HFF-Myc (cell line): Measurements from ENCODE around the gene CPNE7.

ENCODE experiments used
- DNase-seq: peaks from one replicate; pipeline ENCODE4 v3.0.0-alpha.2; 2011; ENCODE audit warnings: low read depth; ENCODE audit errors: extremely low read depth
- H3K4me3 ChIP-seq: replicated peaks from 2 replicates; pipeline ENCODE4 v1.5.1; 2011; ENCODE audit warnings: low read depth, mild to moderate bottlenecking, control low read depth, low read length
- TF ChIP-seq, protein P1 (sequence below): IDR thresholded peaks from 2 replicates; pipeline ENCODE4 v1.5.1; 2012; ENCODE audit warnings: mild to moderate bottlenecking, low read depth, low read length, control low read depth; ENCODE audit errors: missing control alignments

Gene CPNE7

DNA sequence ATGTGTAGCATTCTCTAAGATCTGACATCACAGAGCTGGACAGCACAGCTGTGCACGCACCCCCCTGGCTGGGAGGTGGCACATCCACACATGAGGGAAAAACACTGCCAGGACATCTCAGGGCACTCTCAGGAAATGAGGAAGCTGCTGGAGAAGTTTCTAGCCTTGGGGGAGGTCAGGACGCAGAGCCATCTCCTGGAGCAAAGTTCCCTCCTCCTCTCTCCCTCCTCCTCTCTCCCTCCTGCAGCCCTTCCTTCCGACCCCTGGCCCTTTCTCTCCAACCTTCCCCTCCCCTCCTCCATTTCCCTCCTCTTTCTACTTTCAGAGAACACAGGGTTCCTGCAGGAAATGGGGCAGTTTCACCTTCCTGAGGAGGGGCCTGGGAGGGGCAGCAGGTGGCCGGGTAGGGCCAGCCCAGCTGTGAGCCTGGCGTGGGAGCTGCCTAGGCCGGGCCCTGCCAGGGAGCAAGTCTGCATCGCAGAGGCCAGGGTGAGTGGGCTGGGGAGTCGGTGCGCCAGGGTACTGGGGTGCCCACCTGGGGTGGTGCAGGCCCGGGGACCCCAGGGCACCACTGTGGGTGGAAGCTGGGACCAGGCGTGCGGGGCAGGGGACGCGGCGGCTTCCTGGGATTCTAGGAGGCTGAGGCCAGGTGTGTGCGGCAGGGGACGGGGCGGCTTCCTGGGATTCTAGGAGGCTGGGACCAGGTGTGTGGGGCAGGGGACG is 37.8 kb downstream of the CPNE7 start, which contains the start of gene DPEP1:
Gene DPEP1, plus strand, starts transcription at position 412 of the 723 bp plus-strand sequence. CDS start 16,769 bp downstream, outside the sequence.
- no peak for DNase-seq
- TF ChIP-seq, protein P1, sequence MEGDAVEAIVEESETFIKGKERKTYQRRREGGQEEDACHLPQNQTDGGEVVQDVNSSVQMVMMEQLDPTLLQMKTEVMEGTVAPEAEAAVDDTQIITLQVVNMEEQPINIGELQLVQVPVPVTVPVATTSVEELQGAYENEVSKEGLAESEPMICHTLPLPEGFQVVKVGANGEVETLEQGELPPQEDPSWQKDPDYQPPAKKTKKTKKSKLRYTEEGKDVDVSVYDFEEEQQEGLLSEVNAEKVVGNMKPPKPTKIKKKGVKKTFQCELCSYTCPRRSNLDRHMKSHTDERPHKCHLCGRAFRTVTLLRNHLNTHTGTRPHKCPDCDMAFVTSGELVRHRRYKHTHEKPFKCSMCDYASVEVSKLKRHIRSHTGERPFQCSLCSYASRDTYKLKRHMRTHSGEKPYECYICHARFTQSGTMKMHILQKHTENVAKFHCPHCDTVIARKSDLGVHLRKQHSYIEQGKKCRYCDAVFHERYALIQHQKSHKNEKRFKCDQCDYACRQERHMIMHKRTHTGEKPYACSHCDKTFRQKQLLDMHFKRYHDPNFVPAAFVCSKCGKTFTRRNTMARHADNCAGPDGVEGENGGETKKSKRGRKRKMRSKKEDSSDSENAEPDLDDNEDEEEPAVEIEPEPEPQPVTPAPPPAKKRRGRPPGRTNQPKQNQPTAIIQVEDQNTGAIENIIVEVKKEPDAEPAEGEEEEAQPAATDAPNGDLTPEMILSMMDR, result no peak
- no peak within 1 kb of the TSS for H3K4me3 ChIP-seq

DNA sequence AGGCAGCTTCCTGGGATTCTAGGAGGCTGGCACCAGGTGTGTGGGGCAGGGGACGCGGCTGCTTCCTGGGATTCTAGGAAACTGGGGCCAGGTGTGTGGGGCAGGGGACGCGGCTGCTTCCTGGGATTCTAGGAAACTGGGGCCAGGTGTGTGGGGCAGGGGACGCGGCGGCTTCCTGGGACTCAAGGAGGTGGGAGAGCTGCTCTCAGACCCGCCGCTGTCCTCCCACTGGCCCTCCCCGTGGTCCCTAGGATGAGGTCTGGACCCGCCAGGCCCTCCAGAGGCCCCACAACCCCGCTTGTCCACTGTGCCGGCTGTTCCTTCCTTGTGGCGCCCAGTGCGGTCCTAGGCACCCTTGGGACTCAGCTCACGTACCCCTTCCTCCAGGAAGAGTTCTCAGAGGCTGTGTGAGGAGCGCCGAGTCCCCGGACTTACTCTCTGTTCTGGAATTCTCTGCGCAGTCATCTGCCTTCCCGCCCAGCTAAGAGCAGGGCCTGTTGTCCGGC is 38.4 kb downstream of the CPNE7 start:
- H3K4me3 ChIP-seq, result no peak overlapping the region
- DNase-seq, result no peak
- TF ChIP-seq, protein P1, result no peak

DNA sequence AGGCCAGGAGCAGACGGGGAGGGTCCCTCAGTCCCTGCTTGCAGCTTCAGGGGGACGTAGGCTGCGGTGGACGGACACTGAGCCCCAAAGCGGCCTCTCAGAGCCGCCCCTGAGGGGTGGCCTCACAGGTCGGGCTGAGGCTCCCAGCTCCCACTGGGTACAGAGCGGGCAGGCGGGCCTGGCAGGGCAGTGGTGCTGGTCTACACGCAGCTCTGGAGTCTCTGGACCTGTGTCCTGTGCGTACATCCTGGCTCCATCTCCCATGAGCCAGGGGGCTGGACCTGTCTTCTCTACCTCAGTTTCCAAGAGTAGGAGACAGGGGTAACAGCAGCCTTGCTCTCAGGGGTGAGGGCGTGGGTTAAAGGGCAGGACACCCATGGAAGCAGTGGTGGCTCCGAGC is 39.6 kb downstream of the CPNE7 start:
- no peak overlapping the region for H3K4me3 ChIP-seq
- TF ChIP-seq, protein P1, result no peak
- DNase-seq, result no peak

DNA sequence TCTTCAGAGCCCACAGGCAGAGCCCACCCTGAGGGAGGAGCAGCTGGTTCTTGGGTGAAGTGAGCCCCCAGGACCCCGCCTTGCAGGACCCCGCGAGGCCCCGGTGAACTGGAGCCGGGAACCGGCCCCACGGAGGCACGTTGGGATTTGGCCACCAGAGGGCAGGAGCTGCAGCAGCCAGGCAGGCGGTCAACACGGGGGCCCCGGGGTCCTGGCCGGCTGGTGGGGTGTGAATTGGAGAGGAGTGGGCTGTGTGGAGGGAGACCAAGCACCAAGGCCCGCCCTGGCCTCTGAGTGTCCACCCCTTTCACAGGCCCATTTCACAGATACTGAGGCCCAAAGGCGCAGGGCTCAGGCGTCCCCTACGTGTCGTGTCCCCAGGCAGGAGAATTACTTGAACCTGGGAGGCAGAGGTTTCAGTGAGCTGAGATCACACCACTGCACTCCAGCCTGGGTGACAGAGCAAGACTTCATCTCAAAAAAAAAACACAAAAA is 40.1 kb downstream of the CPNE7 start:
- H3K4me3 ChIP-seq, result no peak overlapping the region
- DNase-seq, result no peak
- TF ChIP-seq, protein P1, result peak; percentile 60

DNA sequence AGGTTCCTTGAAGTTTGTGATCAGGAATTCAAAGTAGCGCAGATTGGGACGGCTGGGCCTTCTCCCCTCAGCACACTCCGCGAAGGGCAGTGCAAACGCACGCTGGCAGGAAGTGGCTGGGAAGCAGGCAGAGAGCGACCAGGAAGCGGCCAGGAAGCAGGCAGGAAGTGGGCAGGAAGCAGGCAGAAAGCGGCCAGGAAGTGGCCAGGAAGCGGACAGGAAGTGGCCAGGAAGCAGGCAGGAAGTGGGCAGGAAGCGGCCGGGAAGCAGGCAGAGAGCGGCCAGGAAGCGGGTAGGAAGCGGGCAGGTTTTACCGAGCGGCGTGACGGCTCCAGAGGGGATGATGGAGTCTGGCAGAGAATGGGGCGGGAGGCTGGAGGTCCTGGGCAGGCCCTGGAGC is 41.1 kb downstream of the CPNE7 start:
- H3K4me3 ChIP-seq, result no peak overlapping the region
- DNase-seq, result no peak
- TF ChIP-seq, protein P1, result no peak

DNA sequence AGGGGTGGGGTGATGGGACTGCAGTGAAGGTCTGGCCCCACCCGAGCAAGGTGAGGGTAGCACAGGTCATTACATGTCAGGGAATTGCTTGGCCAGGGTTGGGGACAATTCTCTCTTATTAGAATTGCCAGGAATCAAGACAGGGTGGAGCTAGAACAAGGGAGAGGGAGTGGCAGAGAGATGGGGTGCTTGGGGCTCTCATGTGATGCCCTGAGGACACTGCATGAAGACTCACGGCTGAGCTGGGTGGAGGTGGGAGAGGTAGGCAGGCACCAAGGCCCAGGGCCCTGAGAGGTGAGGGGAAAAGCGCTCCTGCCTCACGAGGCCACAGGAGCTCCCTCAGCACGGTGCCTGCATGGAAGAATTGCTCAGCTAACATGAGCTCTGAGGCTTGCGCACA is 41.5 kb downstream of the CPNE7 start:
- H3K4me3 ChIP-seq, result no peak overlapping the region
- TF ChIP-seq, protein P1, result no peak
- DNase-seq, result no peak
